ENCODE measurements around the gene ZFP91. TPM values are rescaled to one million over a fixed set of nuclear protein-coding genes. Genes with fewer than 3 reads are reported as not detected.

The ZFP91 gene
- total and polyA plus RNA-seq, 2 experiments from 2014 or later, result 10.2 to 30.0 TPM

DNA sequence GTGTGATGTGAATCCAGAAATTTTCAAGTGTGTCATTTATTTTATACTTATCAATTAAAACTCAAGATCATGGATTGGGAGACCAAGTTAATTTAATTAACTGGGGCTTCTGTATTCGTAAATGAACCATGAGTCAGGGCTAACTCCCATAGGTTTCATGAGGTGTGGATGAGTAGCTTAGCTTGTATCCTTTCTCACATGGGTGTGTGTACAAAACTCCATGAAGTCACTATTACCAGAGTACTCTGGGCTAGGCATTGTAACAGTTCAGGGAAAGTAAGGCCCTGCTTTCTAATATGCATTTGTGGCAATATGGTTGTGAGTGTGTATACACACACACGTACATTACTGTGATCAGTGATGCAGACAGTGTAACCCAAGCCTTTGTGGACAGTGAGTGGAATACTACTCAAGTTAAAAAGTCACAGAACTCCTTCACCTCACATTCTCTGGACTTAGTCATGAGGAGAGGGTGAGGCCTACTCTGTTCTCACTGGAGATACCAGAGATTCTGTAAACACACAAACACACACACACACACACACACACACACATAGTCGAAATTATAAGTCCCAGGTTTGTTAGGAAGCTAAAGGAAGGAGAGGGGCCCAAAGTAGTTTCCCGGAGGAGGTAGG, 47.1 kb downstream of the ZFP91 start:
- H3K27me3 ChIP-seq (ENCODE audit: insufficient read depth), result no peaks in the 10 kb centered on the region
- H3K4me1 ChIP-seq (ENCODE audit: insufficient read depth), result peaks cover 7% of the 10 kb centered on the region; the same call in 1 of the 2 replicates
- no peaks in the 10 kb centered on the region; the same call in 1 of the 2 replicates for H3K79me2 ChIP-seq (replicated peaks; ENCODE audit: insufficient read depth)
- H3F3A ChIP-seq (replicated peaks; ENCODE audit: low read depth), result no peaks in the 10 kb centered on the region
- TF ChIP-seq CREB1 (CRISPR knock-in tag; IDR thresholded peaks at IDR 0.05; ENCODE audit: low read depth) (no peak), POLR2AphosphoS5 (IDR thresholded peaks at IDR 0.05; ENCODE audit: low read depth) (no peak), NANOG (IDR thresholded peaks at IDR 0.05; ENCODE audit: borderline replicate concordance) (no peak), STAT1 (IDR thresholded peaks at IDR 0.05; ENCODE audit: unreplicated experiment) (no peak)
- TF ChIP-seq, protein P1, sequence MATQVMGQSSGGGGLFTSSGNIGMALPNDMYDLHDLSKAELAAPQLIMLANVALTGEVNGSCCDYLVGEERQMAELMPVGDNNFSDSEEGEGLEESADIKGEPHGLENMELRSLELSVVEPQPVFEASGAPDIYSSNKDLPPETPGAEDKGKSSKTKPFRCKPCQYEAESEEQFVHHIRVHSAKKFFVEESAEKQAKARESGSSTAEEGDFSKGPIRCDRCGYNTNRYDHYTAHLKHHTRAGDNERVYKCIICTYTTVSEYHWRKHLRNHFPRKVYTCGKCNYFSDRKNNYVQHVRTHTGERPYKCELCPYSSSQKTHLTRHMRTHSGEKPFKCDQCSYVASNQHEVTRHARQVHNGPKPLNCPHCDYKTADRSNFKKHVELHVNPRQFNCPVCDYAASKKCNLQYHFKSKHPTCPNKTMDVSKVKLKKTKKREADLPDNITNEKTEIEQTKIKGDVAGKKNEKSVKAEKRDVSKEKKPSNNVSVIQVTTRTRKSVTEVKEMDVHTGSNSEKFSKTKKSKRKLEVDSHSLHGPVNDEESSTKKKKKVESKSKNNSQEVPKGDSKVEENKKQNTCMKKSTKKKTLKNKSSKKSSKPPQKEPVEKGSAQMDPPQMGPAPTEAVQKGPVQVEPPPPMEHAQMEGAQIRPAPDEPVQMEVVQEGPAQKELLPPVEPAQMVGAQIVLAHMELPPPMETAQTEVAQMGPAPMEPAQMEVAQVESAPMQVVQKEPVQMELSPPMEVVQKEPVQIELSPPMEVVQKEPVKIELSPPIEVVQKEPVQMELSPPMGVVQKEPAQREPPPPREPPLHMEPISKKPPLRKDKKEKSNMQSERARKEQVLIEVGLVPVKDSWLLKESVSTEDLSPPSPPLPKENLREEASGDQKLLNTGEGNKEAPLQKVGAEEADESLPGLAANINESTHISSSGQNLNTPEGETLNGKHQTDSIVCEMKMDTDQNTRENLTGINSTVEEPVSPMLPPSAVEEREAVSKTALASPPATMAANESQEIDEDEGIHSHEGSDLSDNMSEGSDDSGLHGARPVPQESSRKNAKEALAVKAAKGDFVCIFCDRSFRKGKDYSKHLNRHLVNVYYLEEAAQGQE (IDR thresholded peaks at IDR 0.05; ENCODE audit: unreplicated experiment), result no peak
- no peaks in the 10 kb centered on the region for H3K9me2 ChIP-seq (ENCODE audit: insufficient read depth)
- H4K20me1 ChIP-seq (replicated peaks; ENCODE audit: insufficient read depth), result 0 out of 2 replicates have a peak, but pooled peaks cover 3% of the 10 kb centered on the region
- peaks cover 30% of the 10 kb centered on the region for H3K36me3 Mint-ChIP-seq (ENCODE audit: low read depth)
- ATAC-seq (no peak), DNase-seq (ENCODE audit: low spot score) (no peak)
- no peak overlapping the region for H3K4me2 ChIP-seq
- no peak overlapping the region for H3K27ac Mint-ChIP-seq
- H3K4me3 ChIP-seq, result no peak overlapping the region
- H2AFZ ChIP-seq, result no peak overlapping the region
- H3K27me3 Mint-ChIP-seq (ENCODE audit: insufficient read depth, low read depth, poor library complexity), result no peaks in the 10 kb centered on the region
- H3K9me3 Mint-ChIP-seq, result no peaks in the 10 kb centered on the region
- no peak overlapping the region for H3K27ac ChIP-seq (ENCODE audit: low read depth)
- H3K4me3 Mint-ChIP-seq, result no peak overlapping the region
- H3K4me1 Mint-ChIP-seq, result peaks cover 10% of the 10 kb centered on the region; the same call in 2 of the 3 replicates
- H3K36me3 ChIP-seq (ENCODE audit: insufficient read depth), result peaks cover 15% of the 10 kb centered on the region; the same call in 1 of the 2 replicates

DNA sequence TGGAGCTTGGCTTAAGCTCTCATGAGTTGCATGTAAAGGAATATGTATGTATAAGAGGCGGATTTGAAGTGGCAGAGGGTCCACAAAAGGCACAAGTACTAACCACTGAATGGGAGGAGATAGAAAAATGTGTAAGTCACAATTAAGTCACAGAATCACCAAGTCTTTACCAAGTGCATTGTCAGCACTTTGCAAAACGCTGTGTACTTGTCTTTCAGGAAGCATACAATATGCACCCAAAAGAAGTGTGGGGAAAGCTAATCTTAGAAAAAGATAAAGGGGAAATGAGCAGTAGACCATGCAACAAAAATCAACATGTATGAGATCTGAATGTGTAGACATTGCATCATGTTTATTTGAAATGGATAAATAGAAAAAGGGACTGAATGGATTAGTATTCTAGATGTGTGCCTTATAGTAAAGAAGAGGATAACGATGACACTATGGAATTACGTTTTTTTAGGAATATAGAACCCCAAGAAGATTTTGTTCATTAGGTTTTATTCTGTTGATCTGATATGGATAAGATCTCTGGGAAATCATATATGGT, 48.1 kb downstream of the ZFP91 start:
- H3K27ac Mint-ChIP-seq, result no peak overlapping the region
- H3K9me3 Mint-ChIP-seq, result no peaks in the 10 kb centered on the region
- ATAC-seq (no peak), DNase-seq (ENCODE audit: low spot score) (no peak)
- H3K4me3 Mint-ChIP-seq, result no peak overlapping the region
- H3K4me2 ChIP-seq, result no peak overlapping the region
- no peaks in the 10 kb centered on the region for H3K79me2 ChIP-seq (replicated peaks; ENCODE audit: insufficient read depth)
- peaks cover 26% of the 10 kb centered on the region for H3K36me3 Mint-ChIP-seq (ENCODE audit: low read depth)
- no peak overlapping the region for H3K4me3 ChIP-seq
- no peaks in the 10 kb centered on the region for H3K27me3 Mint-ChIP-seq (ENCODE audit: insufficient read depth, low read depth, poor library complexity)
- no peak overlapping the region for H3K27ac ChIP-seq (ENCODE audit: low read depth)
- 0 out of 2 replicates have a peak, but pooled peaks cover 3% of the 10 kb centered on the region for H4K20me1 ChIP-seq (replicated peaks; ENCODE audit: insufficient read depth)
- H3K36me3 ChIP-seq (ENCODE audit: insufficient read depth), result peaks cover 15% of the 10 kb centered on the region; the same call in 1 of the 2 replicates
- peaks cover 7% of the 10 kb centered on the region; the same call in 1 of the 2 replicates for H3K4me1 ChIP-seq (ENCODE audit: insufficient read depth)
- no peak overlapping the region for H2AFZ ChIP-seq
- H3F3A ChIP-seq (replicated peaks; ENCODE audit: low read depth), result no peaks in the 10 kb centered on the region
- no peaks in the 10 kb centered on the region for H3K9me2 ChIP-seq (ENCODE audit: insufficient read depth)
- no peaks in the 10 kb centered on the region for H3K27me3 ChIP-seq (ENCODE audit: insufficient read depth)
- H3K4me1 Mint-ChIP-seq, result peaks cover 10% of the 10 kb centered on the region; the same call in 2 of the 3 replicates
- TF ChIP-seq STAT1 (IDR thresholded peaks at IDR 0.05; ENCODE audit: unreplicated experiment), result no peak
- TF ChIP-seq ZNF331 (CRISPR knock-in tag; IDR thresholded peaks at IDR 0.05; ENCODE audit: low read depth), result no peak
- TF ChIP-seq, protein P1 (IDR thresholded peaks at IDR 0.05; ENCODE audit: unreplicated experiment), result no peak
- no peak for TF ChIP-seq POLR2AphosphoS5 (IDR thresholded peaks at IDR 0.05; ENCODE audit: low read depth)
